Heart right ventricle (tissue), 16 donors: ENCODE measurements around the gene B3GALNT1. TPM values are rescaled to one million over a fixed set of nuclear protein-coding genes. Genes with fewer than 3 reads are reported as not detected.
A peak's percentile ranks its signal among the peaks of the same experiment; 100 is the strongest.

Source experiments
- ATAC-seq, 8 donors: fragments of 200-7000 bp; cut with Tn5 transposase; one replicate each; pipeline ENCODE4 v1.9.1; 2020; ENCODE audit warnings: mild to moderate bottlenecking in 8 of 8, moderate library complexity in 8 of 8, moderate number of reproducible peaks in 1 of 8
- DNase-seq, 2 donors: peaks; one replicate each; pipeline ENCODE4 v3.0.0-alpha.2; 2020
- H3K27ac ChIP-seq, 10 donors: fragments of 200-600 bp; sonication (generic) in 2 of 10; one replicate each; pipeline versions ENCODE4 v1.5.0 to v1.8.0; 2020 to 2022; ENCODE audit warnings: mild to moderate bottlenecking in 3 of 10
- H3K27me3 ChIP-seq, 7 donors: fragments of 200-600 bp; one replicate each; pipeline ENCODE4 v1.8.0; 2021 to 2022; ENCODE audit warnings: mild to moderate bottlenecking in 2 of 7
- H3K36me3 ChIP-seq, 9 donors: fragments of 200-600 bp; sonication (generic) in 1 of 9; one replicate each; pipeline versions ENCODE4 v1.5.0 to v1.8.0; 2020 to 2022; ENCODE audit warnings: mild to moderate bottlenecking in 2 of 9
- H3K4me1 ChIP-seq, 9 donors: fragments of 200-600 bp; sonication (generic) in 1 of 9; one replicate each; pipeline versions ENCODE4 v1.5.0 to v1.8.0; 2020 to 2022; ENCODE audit warnings: mild to moderate bottlenecking in 4 of 9
- H3K4me3 ChIP-seq, 10 donors: fragments of 200-600 bp; sonication (generic) in 2 of 10; one replicate each; pipeline versions ENCODE4 v1.5.0 to v1.8.0; 2020 to 2022; ENCODE audit warnings: mild to moderate bottlenecking in 7 of 10, moderate library complexity in 2 of 10
- H3K9me3 ChIP-seq, 11 donors: fragments of 200-600 bp in 10 of 11; sonication (generic) in 2 of 11; one replicate each; pipeline versions ENCODE4 v1.5.0 to v1.8.0; 2013 to 2022; ENCODE audit warnings: mild to moderate bottlenecking in 2 of 11, control low read depth in 1 of 11, moderate library complexity in 1 of 11
- WGBS, 2 donors: extraction: QIAGEN DNeasy Blood & Tissue Kit; methylation state at CpG; one replicate each; pipeline ENCODE4 v1.1.7; 2013; ENCODE audit warnings: inconsistent platforms in 1 of 2; 5-methylcytosine and 5-hydroxymethylcytosine counted together
- intact Hi-C, 10 donors: fragments of 100-400 bp; cut with DNase I; formaldehyde crosslinking; loops; one replicate each; pipeline versions ENCODE4 v1.11.1 to v1.14.2; 2022
- polyA plus RNA-seq, 2 donors: library from polyadenylated mRNA; stranded (reverse); fragments of 200-250 nt; gene quantifications; one replicate each; pipeline ENCODE4 v1.2.3, GENCODE V29; 2013
- total RNA-seq, 10 donors: library from RNA; stranded (reverse); fragmentation: NEBNext Ultra II Directional in 3 of 10; extraction: Animal tissue kit (Norgen Biotek cat#: 25700) in 3 of 10; gene quantifications; one replicate each; pipeline versions ENCODE4 v1.2.1 to v1.2.4, GENCODE V29; 2021 to 2023
- TF ChIP-seq, protein P1 (sequence below), 9 donors: fragments of 200-600 bp; sonication (generic) in 2 of 9; IDR thresholded peaks; one replicate each; pipeline versions ENCODE4 v1.5.0 to v1.8.0; 2021 to 2022; ENCODE audit warnings: antibody characterized with exemption in 9 of 9, mild to moderate bottlenecking in 5 of 9, moderate library complexity in 1 of 9
- donor health status: Arrhythmogenic right ventricular cardiomyopathy.
- donor health status: ischemic (EF 13 %, LVEDD 7.1; RV severe dilation, severe dysfunction).
- donor health status: healthy with polysubstance abuse.
- donor health status: DM: no; HTN: yes; CAD: no.
- donor health status: DM: no; HTN: no; CAD: no.
- donor health status: ischemic (EF 25% LVEDD 6.9; RV normal size, moderate dysfunction).
- donor health status: ischemic (EF 25% LVEDD 5.7; RV mildly dilated, moderate dysfunction).
- donor health status: healthy.
- donor health status: DM: yes; HTN: yes; CAD: no.
- donor health status: Ischemic cardiomyopathy.
- donor health status: ischemic (EF 35%, LVEDD 5.7; RV mildly dilated, moderate dysfunction).
- donor health status: nonischemic (EF 11% LVEDD 7.7; RV severe dilation, severe dysfunction).
- donor health status: DM: yes; HTN: yes; CAD: no.
- donor health status: PGD.
- donor health status: ischemic (EF 29% LVEDD 5.4; RV normal size, mild dysfunction).
- donor health status: nonischemic (EF 23%, LVEDD 6.1; RV moderate dilation, normal function).

Gene B3GALNT1
- total and polyA plus RNA-seq, 12 donors, result 18.7 to 85.1 (median 71.7) TPM

DNA sequence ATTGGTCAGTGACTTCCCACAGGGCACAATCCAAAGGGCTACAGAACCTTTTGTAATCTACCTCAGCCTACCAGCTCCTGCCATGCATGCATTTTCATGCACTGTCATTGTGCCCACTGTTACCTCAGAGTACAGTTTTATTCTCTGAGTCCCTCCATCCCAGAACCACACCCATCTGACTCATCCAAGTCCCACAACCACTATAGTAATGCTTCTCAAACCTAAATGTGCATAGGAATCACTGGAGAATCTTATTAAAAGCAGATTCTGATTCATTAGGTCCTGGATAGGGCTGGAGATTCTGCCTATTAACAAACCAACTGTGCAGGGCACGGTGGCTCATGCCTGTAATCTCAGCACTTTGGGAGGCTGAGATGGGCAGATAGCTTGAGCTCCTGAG lies 3.7 kb upstream of the B3GALNT1 start:
- Histone ChIP-seq H3K36me3 (no peaks in the 10 kb centered on the region), H3K27ac (no peak overlapping the region), H3K27me3 (no peaks in the 10 kb centered on the region), H3K4me3 (no peak overlapping the region), H3K9me3 (peaks cover 0 to 2% (median 0%) of the 10 kb centered on the region in 11 donors), H3K4me1 (peaks cover 0 to 12% (median 10%) of the 10 kb centered on the region in 9 donors)
- TF ChIP-seq, protein P1, sequence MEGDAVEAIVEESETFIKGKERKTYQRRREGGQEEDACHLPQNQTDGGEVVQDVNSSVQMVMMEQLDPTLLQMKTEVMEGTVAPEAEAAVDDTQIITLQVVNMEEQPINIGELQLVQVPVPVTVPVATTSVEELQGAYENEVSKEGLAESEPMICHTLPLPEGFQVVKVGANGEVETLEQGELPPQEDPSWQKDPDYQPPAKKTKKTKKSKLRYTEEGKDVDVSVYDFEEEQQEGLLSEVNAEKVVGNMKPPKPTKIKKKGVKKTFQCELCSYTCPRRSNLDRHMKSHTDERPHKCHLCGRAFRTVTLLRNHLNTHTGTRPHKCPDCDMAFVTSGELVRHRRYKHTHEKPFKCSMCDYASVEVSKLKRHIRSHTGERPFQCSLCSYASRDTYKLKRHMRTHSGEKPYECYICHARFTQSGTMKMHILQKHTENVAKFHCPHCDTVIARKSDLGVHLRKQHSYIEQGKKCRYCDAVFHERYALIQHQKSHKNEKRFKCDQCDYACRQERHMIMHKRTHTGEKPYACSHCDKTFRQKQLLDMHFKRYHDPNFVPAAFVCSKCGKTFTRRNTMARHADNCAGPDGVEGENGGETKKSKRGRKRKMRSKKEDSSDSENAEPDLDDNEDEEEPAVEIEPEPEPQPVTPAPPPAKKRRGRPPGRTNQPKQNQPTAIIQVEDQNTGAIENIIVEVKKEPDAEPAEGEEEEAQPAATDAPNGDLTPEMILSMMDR (IDR thresholded peaks at IDR 0.05), result no peak
- no peak for ATAC-seq
- 92 to 100% methylated on average over 1 of the region's 1 CpG for WGBS, 2 donors
- intact Hi-C loops, result loop anchor here in 4 of 10 donors (5.0 to 10.0 kb wide), 4 partner anchors 66 to 116 kb away; partner anchors contain the start of gene NMD3 (in 2 of the 4)
- DNase-seq, result no peak

DNA sequence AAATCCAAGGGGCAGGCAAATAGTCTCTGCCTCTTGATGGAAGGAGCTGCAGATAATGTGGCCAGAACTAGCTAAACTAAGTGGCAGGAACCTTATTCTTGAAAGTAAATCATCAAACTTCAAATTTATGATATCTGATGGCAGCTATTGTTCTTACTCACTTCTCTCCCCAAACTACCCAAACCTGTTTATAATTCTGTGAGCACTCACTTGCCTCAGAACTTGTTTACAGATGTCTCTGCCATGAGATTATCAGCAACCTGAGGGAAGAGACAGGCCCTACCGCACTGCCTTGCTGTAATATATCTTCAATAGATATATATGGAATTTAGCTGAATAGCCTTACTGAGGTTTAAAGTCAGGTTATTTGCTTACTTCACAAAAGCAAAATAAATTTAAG lies 2.2 kb upstream of the B3GALNT1 start:
- intact Hi-C loops, result loop anchor here in 4 of 10 donors (5.0 to 10.0 kb wide), 4 partner anchors 67 to 117 kb away; partner anchors contain the start of gene NMD3 (in 2 of the 4)
- H3K27me3 ChIP-seq, result no peaks in the 10 kb centered on the region
- TF ChIP-seq, protein P1 (IDR thresholded peaks at IDR 0.05), result no peak
- H3K4me1 ChIP-seq, result peaks cover 0 to 25% (median 19%) of the 10 kb centered on the region in 9 donors
- ATAC-seq (no peak), DNase-seq (no peak)
- H3K9me3 ChIP-seq, result no peaks in the 10 kb centered on the region
- WGBS, 2 donors, result 55 to 80% methylated on average over 1 of the region's 1 CpG
- H3K27ac ChIP-seq, result no peak overlapping the region
- H3K36me3 ChIP-seq, result peaks cover 0 to 15% (median 0%) of the 10 kb centered on the region in 9 donors
- no peak overlapping the region for H3K4me3 ChIP-seq

DNA sequence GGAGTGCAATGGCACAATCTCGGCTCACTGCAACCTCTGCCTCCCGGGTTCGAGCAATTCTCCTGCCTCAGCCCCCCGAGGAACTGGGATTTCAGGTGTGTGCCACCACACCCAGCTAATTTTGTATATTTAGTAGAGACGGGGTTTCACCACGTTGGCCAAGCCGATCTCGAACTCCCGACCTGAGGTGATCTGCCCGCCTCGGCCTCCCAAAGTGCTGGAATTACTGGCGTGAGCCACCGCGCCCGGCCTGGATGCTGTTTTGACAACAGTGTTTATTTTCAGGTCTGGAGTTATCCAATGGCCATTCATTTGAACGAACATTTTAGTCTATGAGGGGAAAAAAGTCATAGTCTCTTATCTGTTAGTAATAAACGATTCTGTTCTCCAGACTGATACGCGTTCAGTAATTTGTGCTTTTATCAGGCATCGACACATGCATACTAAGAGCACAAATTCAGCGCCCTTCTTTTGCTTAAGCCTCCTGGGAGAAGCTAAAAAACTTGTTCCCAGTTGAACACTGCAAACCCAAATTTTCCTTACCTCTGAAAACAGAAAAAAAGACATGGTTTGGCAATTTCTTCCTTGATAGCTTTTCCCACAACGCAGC lies 1.3 kb downstream of the B3GALNT1 start:
- no peak for ATAC-seq
- intact Hi-C loops, result loop anchor here in 5 of 10 donors (5.0 to 10.0 kb wide), 4 partner anchors 71 to 121 kb away; partner anchors contain the start of gene NMD3 (in 4 of the 5)
- Histone ChIP-seq H3K36me3 (peaks cover 0 to 38% (median 0%) of the 10 kb centered on the region in 9 donors), H3K4me3 (peak overlapping the region; percentile 40 to 88 (median 80)), H3K9me3 (no peaks in the 10 kb centered on the region), H3K27ac (peak overlapping the region; percentile 81 to 95 (median 90)), H3K4me1 (peaks cover 0 to 54% (median 22%) of the 10 kb centered on the region in 9 donors), H3K27me3 (no peaks in the 10 kb centered on the region)
- TF ChIP-seq, protein P1 (IDR thresholded peaks at IDR 0.05), result no peak
- DNase-seq, result peak in 1 of 2 donors; percentile 28
- 47 to 65% methylated on average over 22 of the region's 22 CpGs for WGBS, 2 donors

DNA sequence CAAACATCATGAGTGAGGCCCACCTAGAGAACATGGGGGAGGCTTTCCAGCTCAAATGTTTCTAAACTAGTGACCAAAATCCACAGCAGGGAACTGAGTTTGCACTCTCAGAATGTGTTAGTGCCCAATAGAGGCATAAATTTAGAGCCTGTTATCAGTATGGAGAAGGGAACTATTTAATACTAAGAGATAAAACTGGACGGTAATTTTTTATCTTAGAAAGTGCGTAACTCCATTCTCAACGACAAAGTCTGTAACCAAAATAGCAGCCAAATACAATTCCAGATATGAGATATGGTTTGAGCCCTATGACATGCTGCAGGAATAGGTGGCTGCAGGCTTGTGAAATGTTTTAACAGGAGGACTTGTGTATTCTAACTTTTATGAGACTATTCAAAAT lies 3.5 kb downstream of the B3GALNT1 start:
- WGBS, 2 donors, result 38 to 44% methylated on average over 3 of the region's 3 CpGs
- H3K27ac ChIP-seq, result peak overlapping the region; percentile 59 to 95 (median 88)
- H3K4me3 ChIP-seq, result peak overlapping the region in 1 of 10 donors; percentile 6
- intact Hi-C loops, result loop anchor here in 5 of 10 donors (5.0 to 10.0 kb wide), 4 partner anchors 73 to 123 kb away; partner anchors contain the start of gene NMD3 (in 4 of the 5)
- peaks cover 0 to 74% (median 28%) of the 10 kb centered on the region in 9 donors for H3K4me1 ChIP-seq
- H3K9me3 ChIP-seq, result no peaks in the 10 kb centered on the region
- H3K36me3 ChIP-seq, result peaks cover 0 to 54% (median 0%) of the 10 kb centered on the region in 9 donors
- no peaks in the 10 kb centered on the region for H3K27me3 ChIP-seq
- DNase-seq (no peak), ATAC-seq (peak in 7 of 8 donors; percentile 24 to 83 (median 74))
- TF ChIP-seq, protein P1 (IDR thresholded peaks at IDR 0.05), result no peak
